ENCODE data around the gene UNC50.
"Not testable (repeated sequence)": the region's sequence is repeated elsewhere in the genome, so short reads cannot be mapped to it uniquely, and the experiment has no call there.

Gene UNC50

GRCh38 chr2:98615481-98615880 lies 7.1 kb downstream of the UNC50 start:
- no peak for DNase-seq

GRCh38 chr2:98617149-98617548 lies 8.8 kb downstream of the UNC50 start:
- DNase-seq = no peak

- DNase-seq = no peak
Measured at GRCh38 chr2:98623657-98624056, 15.3 kb downstream of the UNC50 start.

- no peak for DNase-seq
Measured at GRCh38 chr2:98632351-98632750, 24.0 kb downstream of the UNC50 start.

- DNase-seq = no peak
Measured at GRCh38 chr2:98634406-98635092, 26.2 kb downstream of the UNC50 start.

GRCh38 chr2:98637401-98638147 lies 29.2 kb downstream of the UNC50 start:
- no peak for DNase-seq

- no peak for DNase-seq
Measured at GRCh38 chr2:98643496-98644100, 35.2 kb downstream of the UNC50 start.

- DNase-seq = no peak
Measured at GRCh38 chr2:98647636-98648035, 39.2 kb downstream of the UNC50 start.

GRCh38 chr2:98648451-98648850 lies 40.1 kb downstream of the UNC50 start:
- no peak for DNase-seq

- DNase-seq = peak; percentile 59 to 77
Measured at GRCh38 chr2:98649135-98649991, 41.0 kb downstream of the UNC50 start.

GRCh38 chr2:98649992-98650375 lies 41.6 kb downstream of the UNC50 start:
- no peak for DNase-seq

GRCh38 chr2:98650998-98651397 lies 42.6 kb downstream of the UNC50 start:
- DNase-seq = no peak

GRCh38 chr2:98654699-98655495 lies 46.5 kb downstream of the UNC50 start:
- DNase-seq = no peak

- no peak for DNase-seq
Measured at GRCh38 chr2:98656800-98657199, 48.4 kb downstream of the UNC50 start.

- DNase-seq = no peak
Measured at GRCh38 chr2:98658816-98659490, 50.6 kb downstream of the UNC50 start.

- not testable (repeated sequence) for DNase-seq
Measured at GRCh38 chr2:98659491-98659840, 51.1 kb downstream of the UNC50 start.

GRCh38 chr2:98663511-98664090 lies 55.2 kb downstream of the UNC50 start:
- no peak for DNase-seq

- no peak for DNase-seq
Measured at GRCh38 chr2:98664323-98664722, 55.9 kb downstream of the UNC50 start.

- no peak for DNase-seq
Measured at GRCh38 chr2:98665677-98666076, 57.3 kb downstream of the UNC50 start.
